Endodermal cell (in vitro differentiated cells): ENCODE results near the gene IFI6. TPM values are rescaled to one million over a fixed set of nuclear protein-coding genes. Genes with fewer than 3 reads are reported as not detected.

Experiments
- DNase-seq: peaks from one replicate; pipeline ENCODE4 v3.0.0-alpha.2; 2017
- H3K27ac ChIP-seq: 2 replicates; pipeline ENCODE4 v1.5.1; 2013; ENCODE audit warnings: mild to moderate bottlenecking, low read depth, low read length, moderate library complexity
- H3K27me3 ChIP-seq: 2 replicates; pipeline ENCODE4 v1.6.1; 2013; ENCODE audit warnings: mild to moderate bottlenecking, low read length, moderate library complexity; ENCODE audit not compliant: insufficient read depth, control insufficient read depth, poor library complexity, severe bottlenecking
- H3K36me3 ChIP-seq: 2 replicates; pipeline ENCODE4 v1.7.0; 2013; ENCODE audit warnings: mild to moderate bottlenecking, low read length, moderate library complexity; ENCODE audit not compliant: control insufficient read depth, insufficient read depth
- H3K4me1 ChIP-seq: one replicate; pipeline ENCODE4 v1.7.0; 2013; ENCODE audit warnings: low read length; ENCODE audit not compliant: control insufficient read depth, insufficient read depth
- H3K4me3 ChIP-seq: 2 replicates; pipeline ENCODE4 v1.5.1; 2013; ENCODE audit warnings: mild to moderate bottlenecking, low read length, moderate library complexity
- H3K9ac ChIP-seq: 2 replicates; pipeline ENCODE4 v1.6.1; 2013; ENCODE audit warnings: mild to moderate bottlenecking, low read length, moderate library complexity; ENCODE audit not compliant: poor library complexity, severe bottlenecking; ENCODE audit errors: extremely low read depth
- H3K9me3 ChIP-seq: 2 replicates; pipeline ENCODE4 v1.6.1; 2013; ENCODE audit warnings: mild to moderate bottlenecking, low read length, moderate library complexity; ENCODE audit not compliant: control insufficient read depth
- H3K27ac Mint-ChIP-seq: 2 replicates; pipeline ENCODE4 v1.8.0; 2020; ENCODE audit warnings: mixed read lengths
- H3K27me3 Mint-ChIP-seq: 2 replicates; pipeline ENCODE4 v1.8.0; 2021; ENCODE audit warnings: mild to moderate bottlenecking, mixed read lengths; ENCODE audit not compliant: insufficient read depth
- H3K36me3 Mint-ChIP-seq: 2 replicates; pipeline ENCODE4 v1.8.0; 2020; ENCODE audit warnings: low read depth, mixed read lengths
- H3K4me1 Mint-ChIP-seq: 2 replicates; pipeline ENCODE4 v1.8.0; 2020; ENCODE audit warnings: mixed read lengths
- H3K4me3 Mint-ChIP-seq: 2 replicates; pipeline ENCODE4 v1.8.0; 2020; ENCODE audit warnings: mild to moderate bottlenecking, moderate library complexity, mixed read lengths
- H3K9me3 Mint-ChIP-seq: 2 replicates; pipeline ENCODE4 v1.8.0; 2020; ENCODE audit warnings: mild to moderate bottlenecking, mixed read lengths
- CTCF ChIP-seq: fragments of 200-600 bp; sonication (generic); conservative IDR thresholded peaks from 2 replicates; pipeline ENCODE4 v1.5.0; 2021; ENCODE audit warnings: antibody characterized with exemption, mild to moderate bottlenecking
- WGBS, 2 experiments: methylation state at CpG; one replicate each; pipeline versions ENCODE4 v1.1.5 to v1.1.7; 2013; ENCODE audit warnings: missing lambda C conversion rate in 2 of 2, mixed read lengths in 1 of 2; ENCODE audit not compliant: insufficient coverage in 1 of 2, insufficient read length in 1 of 2; 5-methylcytosine and 5-hydroxymethylcytosine counted together
- total RNA-seq, 2 donors: library from RNA; stranded (reverse); fragmentation: NEBNext Ultra II Directional in 1 of 2; extraction: Animal tissue kit (Norgen Biotek cat#: 25700) in 1 of 2; gene quantifications; 2 replicates in 1 of 2; 3 replicates in 1 of 2; pipeline ENCODE4 v1.2.1, GENCODE V29; 2021

The IFI6 gene
- total RNA-seq, 2 donors from 2014 or later, result 0.71 to 1.1 TPM

- no peak overlapping the region for H3K9ac ChIP-seq
- H3K27ac Mint-ChIP-seq, result no peak overlapping the region
- TF ChIP-seq CTCF, result no peak
Measured at GRCh38 chr1:27669876-27670275, 2.1 kb downstream of the IFI6 start.

GRCh38 chr1:27668808-27669723 lies 2.9 kb downstream of the IFI6 start:
- H3K36me3 Mint-ChIP-seq, result no peaks in the 10 kb centered on the region
- no peaks in the 10 kb centered on the region for H3K9me3 Mint-ChIP-seq
- peak; percentile 90 for TF ChIP-seq CTCF
- H3K4me3 Mint-ChIP-seq, result peak overlapping the region; percentile 17
- Histone ChIP-seq H3K27ac (no peak overlapping the region), H3K36me3 (no peaks in the 10 kb centered on the region), H3K27me3 (peaks cover 10% of the 10 kb centered on the region), H3K9ac (no peak overlapping the region), H3K4me3 (no peak overlapping the region), H3K4me1 (no peaks in the 10 kb centered on the region), H3K9me3 (no peaks in the 10 kb centered on the region)
- H3K27ac Mint-ChIP-seq, result no peak overlapping the region
- WGBS, 2 experiments, result 26 to 40% methylated on average over 20 to 36 of the region's 36 CpGs
- H3K27me3 Mint-ChIP-seq, result peaks cover 18% of the 10 kb centered on the region
- peaks cover 6% of the 10 kb centered on the region for H3K4me1 Mint-ChIP-seq
- peak; percentile 97 for DNase-seq

More at GRCh38 chr1:27669876-27670275, 2.1 kb downstream of the IFI6 start:
- Mint-ChIP-seq H3K27me3 (peaks cover 18% of the 10 kb centered on the region), H3K36me3 (no peaks in the 10 kb centered on the region), H3K4me1 (peaks cover 6% of the 10 kb centered on the region), H3K9me3 (no peaks in the 10 kb centered on the region), H3K4me3 (no peak overlapping the region)
- H3K9me3 ChIP-seq, result no peaks in the 10 kb centered on the region
- WGBS, 2 experiments, result 81 to 100% methylated on average over 2 to 4 of the region's 4 CpGs
- peak; percentile 31 for DNase-seq
- H3K27ac ChIP-seq, result no peak overlapping the region
- H3K36me3 ChIP-seq, result no peaks in the 10 kb centered on the region
- H3K4me3 ChIP-seq, result no peak overlapping the region
- H3K27me3 ChIP-seq, result peaks cover 10% of the 10 kb centered on the region
- H3K4me1 ChIP-seq, result no peaks in the 10 kb centered on the region

DNA sequence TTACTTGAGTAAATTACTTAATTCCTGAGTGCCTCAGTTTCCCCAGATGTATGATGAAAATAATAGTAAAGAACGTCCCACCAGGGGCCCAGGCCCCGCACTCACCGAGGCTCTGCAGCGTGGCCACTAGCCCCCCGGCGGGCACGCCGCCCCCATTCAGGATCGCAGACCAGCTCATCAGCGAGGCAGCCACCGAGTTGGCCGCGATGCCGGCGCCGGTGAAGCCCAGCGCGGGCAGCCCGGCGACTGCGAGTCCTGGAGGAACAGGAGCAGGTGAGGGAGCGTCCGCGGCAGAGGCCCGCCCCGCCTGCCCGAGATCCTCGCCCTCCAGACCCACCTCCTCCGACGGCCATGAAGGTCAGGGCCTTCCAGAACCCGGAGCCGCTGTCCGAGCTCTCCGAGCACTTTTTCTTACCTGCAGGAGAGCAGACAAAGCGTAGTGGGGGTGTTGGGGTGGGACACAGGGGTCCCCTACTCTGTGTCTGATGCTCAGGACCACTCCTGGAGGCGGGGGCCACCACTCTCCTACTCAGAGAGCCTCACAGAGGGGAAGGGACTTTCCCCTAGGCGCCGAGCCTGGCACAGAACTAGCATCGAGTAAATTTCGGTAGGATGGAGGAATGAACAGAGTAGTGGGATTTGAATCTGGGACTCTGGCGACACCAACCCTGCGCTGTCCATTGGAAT lies 3.7 kb downstream of the IFI6 start:
- H3K4me1 Mint-ChIP-seq, result peaks cover 6% of the 10 kb centered on the region
- no peaks in the 10 kb centered on the region for H3K9me3 Mint-ChIP-seq
- peaks cover 18% of the 10 kb centered on the region for H3K27me3 Mint-ChIP-seq
- H3K27ac Mint-ChIP-seq, result no peak overlapping the region
- no peak for DNase-seq
- Histone ChIP-seq H3K9ac (no peak overlapping the region), H3K36me3 (no peaks in the 10 kb centered on the region), H3K9me3 (no peaks in the 10 kb centered on the region), H3K27ac (no peak overlapping the region), H3K27me3 (peaks cover 10% of the 10 kb centered on the region), H3K4me1 (no peaks in the 10 kb centered on the region), H3K4me3 (no peak overlapping the region)
- no peak overlapping the region for H3K4me3 Mint-ChIP-seq
- TF ChIP-seq CTCF, result no peak
- H3K36me3 Mint-ChIP-seq, result no peaks in the 10 kb centered on the region
- 93% methylated on average over 28 to 42 of the region's 42 CpGs for WGBS, 2 experiments
